GM21737 (cell line): ENCODE data around the gene CALHM4.
"Not testable (repeated sequence)": the region's sequence is repeated elsewhere in the genome, so short reads cannot be mapped to it uniquely, and the experiment has no call there.

Source experiments
- ATAC-seq: cut with Tn5 transposase; IDR thresholded peaks from one replicate; pipeline ENCODE4 v1.9.1; 2021; ENCODE audit warnings: mild to moderate bottlenecking, moderate library complexity; ENCODE audit not compliant: unreplicated experiment

CALHM4 gene

DNA sequence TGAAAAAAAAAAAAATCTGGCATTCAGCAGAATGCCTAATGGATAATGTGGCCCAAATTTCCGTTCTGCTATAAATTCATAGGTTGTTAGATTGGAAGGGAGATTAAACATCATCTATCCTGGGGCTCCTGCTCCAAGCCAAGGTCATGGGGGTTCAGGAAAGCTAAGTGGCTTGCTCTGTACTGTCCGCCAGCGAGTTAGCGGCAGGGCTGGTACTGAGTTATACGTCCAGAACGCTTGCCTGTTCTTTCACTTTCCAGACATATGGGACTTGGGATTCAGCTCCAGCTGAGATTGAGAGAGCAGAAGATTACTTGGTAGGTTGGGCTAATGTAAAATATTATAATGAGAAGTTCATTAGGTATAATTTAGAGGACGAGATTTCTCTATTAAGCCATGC is 18.6 kb downstream of the CALHM4 start:
- ATAC-seq = no peak

DNA sequence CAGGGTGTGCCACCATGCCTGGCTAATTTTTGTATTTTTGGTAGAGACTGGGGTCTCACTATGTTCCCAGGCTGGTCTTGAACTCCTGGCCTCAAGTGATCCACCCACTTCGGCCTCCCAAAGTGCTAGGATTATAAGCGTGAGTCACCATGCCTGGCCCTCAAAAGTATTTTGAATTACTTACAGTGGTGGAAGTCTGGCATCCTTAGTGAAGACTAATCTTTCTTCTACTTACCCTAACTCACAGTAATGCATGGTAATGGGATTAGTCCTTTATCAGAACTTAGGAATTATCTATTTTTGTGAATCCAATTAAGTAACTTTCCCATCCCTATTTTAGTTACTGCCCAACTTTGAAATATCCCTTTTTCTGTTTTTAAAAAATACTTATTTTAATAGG is 21.7 kb downstream of the CALHM4 start:
- no peak for ATAC-seq

DNA sequence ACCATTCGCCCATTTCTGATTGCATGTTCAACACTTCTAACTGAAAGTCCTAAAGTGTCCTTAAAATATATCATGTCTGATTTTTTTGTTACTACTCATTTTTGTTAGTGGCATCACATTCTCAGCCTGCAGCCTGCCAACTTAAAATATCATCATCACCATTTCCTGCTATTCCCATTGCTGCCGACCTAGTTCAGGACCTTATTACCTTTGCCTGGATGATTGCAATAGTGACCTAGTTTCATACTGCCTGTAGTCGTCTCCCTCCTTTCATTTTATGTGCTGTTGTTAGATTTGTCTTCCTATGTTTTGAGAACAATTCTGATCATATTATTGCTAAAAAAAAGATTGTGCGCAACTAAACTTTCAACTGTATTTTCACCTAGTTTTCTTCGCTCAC is 23.9 kb downstream of the CALHM4 start:
- ATAC-seq = no peak

DNA sequence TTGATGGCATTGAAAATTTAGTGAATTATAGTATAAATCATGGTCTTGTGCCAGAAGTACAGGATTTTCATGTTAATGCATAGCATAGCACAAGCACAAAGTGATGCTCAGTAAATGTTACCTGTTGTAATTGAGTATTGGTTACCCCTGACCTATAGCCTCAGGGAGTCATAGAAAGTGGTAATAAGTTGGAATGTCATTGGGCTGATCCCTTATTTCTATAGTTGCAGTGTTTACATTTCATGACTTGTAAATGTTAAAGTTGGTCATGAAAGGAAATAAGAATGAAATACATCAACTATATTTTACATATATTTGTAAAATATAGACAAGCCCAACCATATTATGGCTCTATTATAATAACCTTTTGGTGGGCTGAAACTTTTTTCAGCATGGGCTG is 24.8 kb downstream of the CALHM4 start:
- no peak for ATAC-seq

DNA sequence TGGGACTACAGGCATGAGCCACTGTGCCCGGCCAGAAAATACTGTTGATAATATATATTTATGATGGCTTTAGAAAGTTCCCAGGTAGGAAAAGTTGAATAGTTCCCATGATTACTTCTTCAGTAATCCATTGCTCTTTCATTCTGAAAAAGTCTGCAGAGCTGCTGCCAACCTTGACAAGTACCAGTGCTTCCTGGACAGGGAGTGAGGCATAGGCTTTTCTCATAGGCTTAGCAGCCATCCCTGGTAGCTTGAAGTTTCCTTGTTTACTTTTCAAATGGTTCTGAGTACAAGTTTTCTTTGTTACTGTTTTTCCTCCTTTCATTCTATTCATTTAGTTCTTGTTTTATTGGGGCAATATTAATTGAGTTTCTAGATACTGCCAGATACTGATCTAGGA is 25.6 kb downstream of the CALHM4 start:
- ATAC-seq = no peak

DNA sequence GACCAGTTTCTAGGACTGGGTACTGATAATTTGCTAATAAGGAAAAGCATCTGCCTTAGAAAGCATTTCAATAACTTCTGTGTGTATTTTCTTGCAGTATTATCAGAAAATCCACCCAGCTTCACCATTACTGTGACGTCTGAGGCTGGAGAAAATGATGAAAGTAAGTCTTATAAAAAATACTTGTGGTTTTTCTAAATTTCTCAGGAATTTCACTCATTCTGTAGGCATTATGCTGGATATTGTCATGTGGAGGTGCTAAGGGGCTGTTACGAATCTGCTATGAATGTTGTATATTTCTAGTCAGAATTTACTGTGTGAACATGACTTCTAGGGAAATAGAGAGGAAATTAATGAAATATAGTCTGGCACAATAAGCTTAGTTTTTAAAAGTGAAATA is 26.6 kb downstream of the CALHM4 start:
- no peak for ATAC-seq

DNA sequence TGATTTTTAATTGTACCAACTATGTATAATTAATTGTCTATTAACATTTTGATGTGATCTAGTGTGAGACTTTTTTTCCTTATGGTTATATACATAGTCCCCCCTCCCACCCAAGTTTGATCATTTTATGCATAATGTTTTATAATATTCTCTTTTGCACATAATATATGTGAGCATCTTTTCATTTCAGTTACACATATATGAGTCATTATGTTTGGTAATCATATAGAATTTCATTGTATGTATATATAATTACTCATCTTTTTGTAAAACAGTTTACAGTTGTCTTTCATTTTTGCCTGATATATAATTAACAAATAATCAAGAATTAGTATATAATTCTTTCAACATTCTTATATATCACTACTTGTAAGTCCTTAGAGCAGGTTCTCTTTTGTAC is 32.7 kb downstream of the CALHM4 start:
- ATAC-seq = no peak

DNA sequence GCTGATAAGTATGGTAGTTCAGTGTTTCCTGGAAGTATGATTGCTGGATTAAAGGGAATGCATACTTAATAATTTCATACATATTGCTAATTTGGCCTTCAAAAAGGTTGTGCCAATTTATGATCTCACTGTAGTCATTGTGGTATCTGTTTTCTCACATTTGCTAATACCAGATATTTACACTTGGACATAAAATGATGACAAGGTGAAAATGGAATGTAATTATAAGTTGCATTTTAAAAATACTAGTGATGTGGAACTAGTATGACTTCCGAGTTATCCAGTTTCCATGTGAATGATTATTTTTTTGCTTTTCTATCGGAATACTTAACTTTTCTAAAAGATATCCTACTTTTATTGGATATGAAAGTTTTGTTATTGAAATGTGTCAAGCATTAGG is 33.2 kb downstream of the CALHM4 start:
- ATAC-seq = no peak

DNA sequence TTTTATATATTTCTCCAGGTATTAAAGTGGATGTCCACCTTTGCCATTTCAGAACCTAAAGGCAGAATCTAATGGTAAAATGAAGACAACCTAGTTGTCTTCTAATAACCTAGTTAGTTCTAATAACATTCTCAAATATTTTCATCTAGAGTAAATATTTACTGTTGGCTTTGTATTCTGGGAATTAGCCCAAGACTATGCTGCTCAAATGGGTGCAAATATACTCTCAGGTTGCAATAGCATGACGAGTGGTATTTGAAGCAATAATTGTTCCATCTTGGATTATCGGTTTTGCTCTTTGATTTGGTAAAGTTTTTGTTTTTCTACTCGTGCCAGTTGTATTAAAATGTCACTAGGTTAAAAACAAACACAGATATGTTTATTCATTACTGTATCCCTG is 41.7 kb downstream of the CALHM4 start:
- no peak for ATAC-seq

DNA sequence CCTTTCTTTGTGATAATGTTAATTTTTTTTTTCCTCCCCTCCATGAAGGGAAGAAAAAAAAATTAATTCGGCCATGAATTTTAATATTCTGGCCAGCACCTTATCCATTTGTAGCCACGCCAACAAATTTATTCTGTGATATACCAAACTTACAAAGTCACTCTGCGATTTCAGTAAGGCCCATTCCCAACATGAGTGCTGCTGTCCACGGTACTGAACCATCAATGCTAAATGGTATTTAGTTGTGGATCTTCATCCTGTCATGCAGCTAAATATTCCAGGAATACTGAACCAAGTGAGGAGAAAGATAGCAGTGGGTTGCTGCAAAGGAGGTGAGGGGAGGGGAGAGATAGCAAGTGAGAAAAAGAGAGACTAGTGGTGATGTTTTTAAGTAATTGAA is 43.3 kb downstream of the CALHM4 start:
- ATAC-seq = no peak

DNA sequence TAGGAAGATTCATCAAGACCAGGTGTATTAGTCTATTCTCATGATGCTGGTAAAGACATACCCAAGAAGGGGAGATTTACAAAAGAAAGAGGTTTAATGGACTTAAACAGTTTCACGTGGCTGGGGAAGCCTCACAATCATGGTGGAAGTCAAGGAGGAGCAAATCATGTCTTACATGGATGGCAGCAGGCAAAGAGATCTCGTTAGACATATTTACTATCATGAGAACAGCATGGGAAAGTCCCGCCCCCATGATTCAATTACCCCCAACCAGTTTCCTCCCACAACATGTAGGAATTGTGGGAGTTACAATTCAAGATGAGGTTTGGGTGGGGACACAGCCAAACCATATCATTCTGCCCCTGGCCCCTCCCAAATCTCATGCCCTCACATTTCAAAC is 50.4 kb downstream of the CALHM4 start:
- ATAC-seq = not testable (repeated sequence)

DNA sequence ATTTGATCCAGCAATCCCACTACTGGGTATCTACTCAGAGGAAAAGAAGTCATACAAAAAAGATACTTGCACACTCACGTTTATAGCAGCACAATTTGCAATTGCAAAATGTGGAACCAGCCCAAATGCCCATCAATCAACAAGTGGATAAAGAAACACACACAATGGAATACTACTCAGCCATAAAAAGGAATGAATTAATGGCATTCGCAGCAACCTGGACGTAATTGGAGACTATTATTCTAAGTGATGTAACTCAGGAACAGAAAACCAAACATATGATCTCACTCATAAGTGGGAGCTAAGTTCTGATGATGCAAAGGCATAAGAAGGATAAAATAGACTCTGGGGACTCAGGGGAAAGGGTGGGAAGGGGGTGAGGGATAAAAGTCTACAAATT is 51.3 kb downstream of the CALHM4 start:
- not testable (repeated sequence) for ATAC-seq

DNA sequence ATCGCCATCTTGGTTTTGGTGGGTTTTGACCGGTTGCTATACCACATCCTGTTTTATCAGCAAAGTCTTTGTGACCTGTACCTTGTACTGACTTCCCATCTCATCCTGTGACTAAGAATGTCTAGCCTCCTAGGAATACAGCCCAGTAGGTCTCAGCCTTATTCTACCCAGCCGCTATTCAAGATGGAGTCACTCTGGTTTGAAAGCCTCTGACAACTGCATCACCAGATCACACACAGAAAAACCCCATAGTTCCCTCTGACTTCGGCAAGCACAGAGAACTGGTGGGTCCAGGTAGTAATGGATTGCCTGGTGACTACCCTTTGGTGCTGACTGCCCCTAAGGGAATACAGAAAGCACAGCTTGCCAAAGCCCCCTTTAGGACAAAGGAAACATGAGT is 52.4 kb downstream of the CALHM4 start:
- ATAC-seq = no peak
